Panc1 (cell line): ENCODE data around the gene WASF3. TPM values are rescaled to one million over a fixed set of nuclear protein-coding genes. Genes with fewer than 3 reads are reported as not detected.

ENCODE experiments used
- ATAC-seq: fragments of 200-7000 bp; cut with Tn5 transposase; 2 replicates; pipeline ENCODE4 v1.9.1; 2020; ENCODE audit warnings: mild to moderate bottlenecking, moderate library complexity
- BruUV-seq: library from RNA; stranded (reverse); fragments of 400-500 nt; replicated peaks from 2 replicates; lab custom pipeline; 2021; lab: Mats Ljungman, UMichigan
- CTCF ChIA-PET: fragments of 300-600 bp; sonication (Branson Sonifier 250); formaldehyde crosslinking; loops from one replicate; lab custom pipeline; 2022; ENCODE audit warnings: antibody characterized with exemption; lab: Charles Lee
- POLR2A ChIA-PET: fragments of 300-600 bp; sonication (Branson Sonifier 250); formaldehyde crosslinking; loops from one replicate; lab custom pipeline; 2022; ENCODE audit warnings: antibody characterized with exemption; lab: Charles Lee
- DNase-seq: peaks from one replicate; pipeline ENCODE4 v3.0.0-alpha.2; 2010; ENCODE audit warnings: low read depth, low spot score
- H3K27ac ChIP-seq: 2 replicates; pipeline ENCODE4 v1.5.1; 2011; ENCODE audit warnings: mild to moderate bottlenecking, low read length, inconsistent platforms
- H3K27me3 ChIP-seq: fragments of 200-500 bp; sonication (Bioruptor generic); 2 replicates; pipeline ENCODE4 v1.6.0; 2014; ENCODE audit warnings: low read length, inconsistent platforms; ENCODE audit not compliant: control insufficient read depth, insufficient read depth
- H3K36me3 ChIP-seq: fragments of 200-500 bp; sonication (Bioruptor generic); 2 replicates; pipeline ENCODE4 v1.5.1; 2014; ENCODE audit warnings: inconsistent platforms, mild to moderate bottlenecking, low read length, moderate library complexity; ENCODE audit not compliant: control insufficient read depth, insufficient read depth
- H3K4me1 ChIP-seq: 2 replicates; pipeline ENCODE4 v1.5.1; 2011; ENCODE audit warnings: inconsistent platforms, mild to moderate bottlenecking, low read length, moderate library complexity; ENCODE audit not compliant: control insufficient read depth, insufficient read depth
- H3K4me3 ChIP-seq, 2 experiments: 2 replicates each; pipeline ENCODE4 v1.5.1; 2011 to 2012; ENCODE audit warnings: low read depth in 2 of 2, low read length in 2 of 2, mild to moderate bottlenecking in 2 of 2, inconsistent platforms in 1 of 2, moderate library complexity in 1 of 2
- H3K9me3 ChIP-seq: fragments of 200-500 bp; sonication (Bioruptor generic); 2 replicates; pipeline ENCODE4 v1.5.1; 2014; ENCODE audit warnings: low read depth, mild to moderate bottlenecking, inconsistent platforms, low read length, moderate library complexity; ENCODE audit not compliant: control insufficient read depth, insufficient read depth
- POLR2AphosphoS5 ChIP-seq: IDR thresholded peaks from 2 replicates; pipeline ENCODE4 v1.6.1; 2012; ENCODE audit warnings: mild to moderate bottlenecking, low read depth, low read length, moderate library complexity
- SIN3A ChIP-seq: IDR thresholded peaks from 2 replicates; pipeline ENCODE4 v1.6.1; 2012; ENCODE audit warnings: low read depth, mild to moderate bottlenecking, low read length, moderate library complexity, borderline replicate concordance; ENCODE audit not compliant: insufficient read depth
- TCF7L2 ChIP-seq: IDR thresholded peaks from 2 replicates; pipeline ENCODE4 v1.6.1; 2011; ENCODE audit warnings: mild to moderate bottlenecking, low read depth, low read length, inconsistent platforms
- in situ Hi-C: cut with HindIII; loops from 2 replicates; pipeline ENCODE4 v1.10.0; 2016; ENCODE audit warnings: low sequenced_read_pairs, low pct_unique_long_range_greater_than_20kb
- intact Hi-C: fragments of 100-400 bp; cut with micrococcal nuclease; formaldehyde crosslinking; loops from one replicate; pipeline ENCODE4 v1.10.0; 2022; ENCODE audit not compliant: unreplicated experiment
- total RNA-seq: library from RNA; stranded (reverse); gene quantifications from one replicate; pipeline ENCODE4 v1.2.1, GENCODE V29; 2021; ENCODE audit not compliant: unreplicated experiment
- TF ChIP-seq, protein P1 (sequence below): fragments of 450-650 bp; IDR thresholded peaks from 2 replicates; pipeline ENCODE4 v1.5.1; 2017; ENCODE audit warnings: mild to moderate bottlenecking
- TF ChIP-seq, protein P2 (sequence below), 2 experiments: IDR thresholded peaks; 2 replicates each; pipeline ENCODE4 v1.6.1; 2011 to 2012; ENCODE audit warnings: low read depth in 2 of 2, control low read depth in 1 of 2, low read length in 1 of 2, mild to moderate bottlenecking in 1 of 2, moderate library complexity in 1 of 2; ENCODE audit not compliant: insufficient read depth in 1 of 2

The WASF3 gene
- total RNA-seq, 1 experiment from 2014 or later = 20.2 TPM

DNA sequence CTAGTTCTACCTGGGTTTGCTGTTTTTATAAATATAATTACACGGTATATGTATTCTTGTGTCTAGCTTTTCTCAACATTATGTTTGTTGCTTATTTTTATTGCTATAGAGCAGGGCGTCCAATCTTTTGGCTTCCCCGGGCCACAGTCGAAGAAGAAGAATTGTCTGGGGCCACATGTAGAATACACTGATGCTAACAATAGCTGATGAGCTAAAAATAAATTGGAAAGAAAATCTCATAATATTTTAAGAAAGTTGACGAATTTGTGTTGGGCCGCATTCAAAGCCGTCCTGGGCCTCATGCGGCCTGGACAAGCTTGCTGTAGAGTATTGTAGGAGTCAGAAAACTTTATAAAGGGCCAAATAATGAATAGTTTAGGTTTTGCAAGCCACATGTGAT is 169.2 kb downstream of the WASF3 start:
- TF ChIP-seq, protein P1, sequence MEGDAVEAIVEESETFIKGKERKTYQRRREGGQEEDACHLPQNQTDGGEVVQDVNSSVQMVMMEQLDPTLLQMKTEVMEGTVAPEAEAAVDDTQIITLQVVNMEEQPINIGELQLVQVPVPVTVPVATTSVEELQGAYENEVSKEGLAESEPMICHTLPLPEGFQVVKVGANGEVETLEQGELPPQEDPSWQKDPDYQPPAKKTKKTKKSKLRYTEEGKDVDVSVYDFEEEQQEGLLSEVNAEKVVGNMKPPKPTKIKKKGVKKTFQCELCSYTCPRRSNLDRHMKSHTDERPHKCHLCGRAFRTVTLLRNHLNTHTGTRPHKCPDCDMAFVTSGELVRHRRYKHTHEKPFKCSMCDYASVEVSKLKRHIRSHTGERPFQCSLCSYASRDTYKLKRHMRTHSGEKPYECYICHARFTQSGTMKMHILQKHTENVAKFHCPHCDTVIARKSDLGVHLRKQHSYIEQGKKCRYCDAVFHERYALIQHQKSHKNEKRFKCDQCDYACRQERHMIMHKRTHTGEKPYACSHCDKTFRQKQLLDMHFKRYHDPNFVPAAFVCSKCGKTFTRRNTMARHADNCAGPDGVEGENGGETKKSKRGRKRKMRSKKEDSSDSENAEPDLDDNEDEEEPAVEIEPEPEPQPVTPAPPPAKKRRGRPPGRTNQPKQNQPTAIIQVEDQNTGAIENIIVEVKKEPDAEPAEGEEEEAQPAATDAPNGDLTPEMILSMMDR = no peak
- TF ChIP-seq SIN3A = no peak
- TF ChIP-seq, protein P2, sequence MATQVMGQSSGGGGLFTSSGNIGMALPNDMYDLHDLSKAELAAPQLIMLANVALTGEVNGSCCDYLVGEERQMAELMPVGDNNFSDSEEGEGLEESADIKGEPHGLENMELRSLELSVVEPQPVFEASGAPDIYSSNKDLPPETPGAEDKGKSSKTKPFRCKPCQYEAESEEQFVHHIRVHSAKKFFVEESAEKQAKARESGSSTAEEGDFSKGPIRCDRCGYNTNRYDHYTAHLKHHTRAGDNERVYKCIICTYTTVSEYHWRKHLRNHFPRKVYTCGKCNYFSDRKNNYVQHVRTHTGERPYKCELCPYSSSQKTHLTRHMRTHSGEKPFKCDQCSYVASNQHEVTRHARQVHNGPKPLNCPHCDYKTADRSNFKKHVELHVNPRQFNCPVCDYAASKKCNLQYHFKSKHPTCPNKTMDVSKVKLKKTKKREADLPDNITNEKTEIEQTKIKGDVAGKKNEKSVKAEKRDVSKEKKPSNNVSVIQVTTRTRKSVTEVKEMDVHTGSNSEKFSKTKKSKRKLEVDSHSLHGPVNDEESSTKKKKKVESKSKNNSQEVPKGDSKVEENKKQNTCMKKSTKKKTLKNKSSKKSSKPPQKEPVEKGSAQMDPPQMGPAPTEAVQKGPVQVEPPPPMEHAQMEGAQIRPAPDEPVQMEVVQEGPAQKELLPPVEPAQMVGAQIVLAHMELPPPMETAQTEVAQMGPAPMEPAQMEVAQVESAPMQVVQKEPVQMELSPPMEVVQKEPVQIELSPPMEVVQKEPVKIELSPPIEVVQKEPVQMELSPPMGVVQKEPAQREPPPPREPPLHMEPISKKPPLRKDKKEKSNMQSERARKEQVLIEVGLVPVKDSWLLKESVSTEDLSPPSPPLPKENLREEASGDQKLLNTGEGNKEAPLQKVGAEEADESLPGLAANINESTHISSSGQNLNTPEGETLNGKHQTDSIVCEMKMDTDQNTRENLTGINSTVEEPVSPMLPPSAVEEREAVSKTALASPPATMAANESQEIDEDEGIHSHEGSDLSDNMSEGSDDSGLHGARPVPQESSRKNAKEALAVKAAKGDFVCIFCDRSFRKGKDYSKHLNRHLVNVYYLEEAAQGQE (IDR thresholded peaks at IDR 0.05; ENCODE audit: insufficient read depth in 1 of 2, low read depth in 2 of 2, low read length in 1 of 2) = no peak
- TF ChIP-seq POLR2AphosphoS5 = no peak
- no peak for TF ChIP-seq TCF7L2
- ATAC-seq (no peak), DNase-seq (no peak)
- Histone ChIP-seq H3K36me3 (no peaks in the 10 kb centered on the region), H3K27ac (no peak overlapping the region), H3K27me3 (no peaks in the 10 kb centered on the region), H3K4me3 (no peak overlapping the region), H3K9me3 (no peaks in the 10 kb centered on the region), H3K4me1 (no peaks in the 10 kb centered on the region)
- in situ Hi-C loops = no loop called here
- intact Hi-C loops = no loop called here
- POLR2A ChIA-PET = no interaction called here
- CTCF ChIA-PET = no interaction called here
- BruUV-seq = no TSS peak

DNA sequence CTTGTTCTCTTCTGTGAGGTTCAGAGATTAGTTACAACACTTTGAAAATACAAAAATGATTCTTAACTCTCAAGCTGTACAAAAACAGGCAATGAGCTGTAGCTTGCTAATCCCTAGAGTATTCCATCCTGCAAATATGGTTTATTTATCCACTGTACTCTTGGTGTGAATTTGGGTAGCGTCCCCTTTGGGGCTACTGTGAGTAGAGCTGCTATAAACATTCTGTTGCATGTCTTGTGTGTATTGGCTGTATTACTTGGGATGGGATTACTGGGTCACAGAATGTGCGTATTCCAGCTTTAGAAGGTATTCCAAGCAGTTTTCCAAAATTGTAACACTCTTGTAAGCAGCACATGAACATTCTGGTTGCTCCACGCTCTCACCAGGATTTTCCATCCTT is 169.6 kb downstream of the WASF3 start:
- no peak overlapping the region for H3K27ac ChIP-seq
- no peaks in the 10 kb centered on the region for H3K4me1 ChIP-seq
- H3K27me3 ChIP-seq = no peaks in the 10 kb centered on the region
- TF ChIP-seq POLR2AphosphoS5 (no peak), TCF7L2 (no peak), SIN3A (no peak)
- TF ChIP-seq, protein P1 = no peak
- TF ChIP-seq, protein P2 (IDR thresholded peaks at IDR 0.05; ENCODE audit: insufficient read depth in 1 of 2, low read depth in 2 of 2, low read length in 1 of 2) = no peak
- BruUV-seq = no TSS peak
- intact Hi-C loops (no loop called here), in situ Hi-C loops (no loop called here)
- CTCF ChIA-PET = no interaction called here
- H3K9me3 ChIP-seq = no peaks in the 10 kb centered on the region
- POLR2A ChIA-PET = no interaction called here
- no peak overlapping the region for H3K4me3 ChIP-seq
- no peaks in the 10 kb centered on the region for H3K36me3 ChIP-seq
- DNase-seq (no peak), ATAC-seq (no peak)
